Fibroblast of lung (primary cell): ENCODE data around the gene NDUFB5. TPM values are rescaled to one million over a fixed set of nuclear protein-coding genes. Genes with fewer than 3 reads are reported as not detected.

Experiments used
- DNase-seq, 2 donors: peaks; one replicate each; pipeline versions ENCODE4 v3.0.0 to v3.0.0-alpha.2; 2010; ENCODE audit warnings: low read depth in 2 of 2
- H2AFZ ChIP-seq: 2 replicates; pipeline ENCODE4 v1.5.1; 2012; ENCODE audit warnings: low read length, control low read depth, inconsistent platforms
- H3K27ac ChIP-seq: 2 replicates; pipeline ENCODE4 v1.5.1; 2011; ENCODE audit warnings: low read length, control low read depth; ENCODE audit not compliant: insufficient read depth
- H3K27me3 ChIP-seq: 2 replicates; pipeline ENCODE4 v1.5.1; 2011; ENCODE audit warnings: mild to moderate bottlenecking, low read length; ENCODE audit not compliant: control insufficient read depth, insufficient read depth
- H3K36me3 ChIP-seq: 2 replicates; pipeline ENCODE4 v1.5.1; 2011; ENCODE audit warnings: low read length; ENCODE audit not compliant: control insufficient read depth, insufficient read depth
- H3K4me1 ChIP-seq: 2 replicates; pipeline ENCODE4 v1.5.1; 2011; ENCODE audit warnings: low read length; ENCODE audit not compliant: control insufficient read depth, insufficient read depth; ENCODE audit errors: extremely low read depth
- H3K4me2 ChIP-seq: 2 replicates; pipeline ENCODE4 v1.5.1; 2011; ENCODE audit warnings: low read length, control low read depth; ENCODE audit not compliant: insufficient read depth; ENCODE audit errors: extremely low read depth
- H3K4me3 ChIP-seq, 4 experiments: fragments of 200-600 bp in 1 of 4; sonication (generic) in 1 of 4; replicated peaks in 1 of 4; 2 replicates each; pipeline ENCODE4 v1.5.1; 2011 to 2016; ENCODE audit warnings: low read length in 4 of 4, low read depth in 3 of 4, mild to moderate bottlenecking in 3 of 4, control low read depth in 2 of 4, inconsistent platforms in 1 of 4, mixed read lengths in 1 of 4; ENCODE audit not compliant: insufficient read depth in 1 of 4; ENCODE audit errors: control extremely low read depth in 1 of 4
- H3K79me2 ChIP-seq: 2 replicates; pipeline ENCODE4 v1.5.1; 2012; ENCODE audit warnings: mild to moderate bottlenecking, low read length, inconsistent platforms; ENCODE audit not compliant: control insufficient read depth, insufficient read depth
- H3K9ac ChIP-seq: 2 replicates; pipeline ENCODE4 v1.5.1; 2011; ENCODE audit warnings: mild to moderate bottlenecking, low read length, control low read depth; ENCODE audit not compliant: insufficient read depth
- H3K9me3 ChIP-seq: 2 replicates; pipeline ENCODE4 v1.5.1; 2012; ENCODE audit warnings: low read depth, low read length; ENCODE audit not compliant: control insufficient read depth, insufficient read depth
- H4K20me1 ChIP-seq: 2 replicates; pipeline ENCODE4 v1.5.1; 2011; ENCODE audit warnings: low read length; ENCODE audit not compliant: control insufficient read depth, insufficient read depth; ENCODE audit errors: extremely low read depth
- CTCF ChIP-seq, 2 donors: IDR thresholded peaks in 1 of 2; conservative IDR thresholded peaks in 1 of 2; 1 replicate in 1 of 2; 2 replicates in 1 of 2; pipeline ENCODE4 v1.5.1; 2011 to 2012; ENCODE audit warnings: low read length in 2 of 2, control low read depth in 1 of 2, inconsistent platforms in 1 of 2, low read depth in 1 of 2, mild to moderate bottlenecking in 1 of 2
- EZH2 ChIP-seq: IDR thresholded peaks from 2 replicates; pipeline ENCODE4 v1.5.1; 2012; ENCODE audit warnings: low read length, control low read depth, mild to moderate bottlenecking; ENCODE audit errors: missing control alignments
- polyA plus RNA-seq, 2 donors: library from polyadenylated mRNA; depleted of rRNA in 1 of 2; stranded (reverse) in 1 of 2; unstranded in 1 of 2; fragments of >200 nt; gene quantifications; 2 replicates each; pipeline ENCODE4 v1.2.1, GENCODE V29; 2011 to 2012; ENCODE audit warnings: missing spikeins in 1 of 2
- total RNA-seq: library from RNA; depleted of rRNA; stranded (reverse); fragments of >200 nt; gene quantifications from 2 replicates; pipeline ENCODE4 v1.2.1, GENCODE V29; 2014

NDUFB5 gene
- total and polyA plus RNA-seq, 2 donors (not counting 1 experiment from before 2014, with no cell fraction given), result 57.5 to 120 TPM

- no peaks in the 10 kb centered on the region for H3K36me3 ChIP-seq
- peak overlapping the region in 3 of 4 experiments; percentile 11 to 32 (median 24) for H3K4me3 ChIP-seq
- H3K9ac ChIP-seq, result no peak overlapping the region
- peak overlapping the region; percentile 79 for H3K4me2 ChIP-seq
- no peak for TF ChIP-seq EZH2
- no peak for TF ChIP-seq CTCF (conservative IDR thresholded peaks at IDR 0.05 in 1 of 2, IDR thresholded peaks at IDR 0.05 in 1 of 2; ENCODE audit: low read depth in 1 of 2, low read length in 2 of 2)
- DNase-seq, result peak in 1 of 2 donors; percentile 40
- peak overlapping the region; percentile 43 for H2AFZ ChIP-seq
- no peaks in the 10 kb centered on the region for H3K9me3 ChIP-seq
- peak overlapping the region; percentile 31 for H3K27ac ChIP-seq
- no peaks in the 10 kb centered on the region for H4K20me1 ChIP-seq
- no peaks in the 10 kb centered on the region for H3K27me3 ChIP-seq
- H3K4me1 ChIP-seq, result peaks cover 2% of the 10 kb centered on the region
- peaks cover 62% of the 10 kb centered on the region for H3K79me2 ChIP-seq
Measured at GRCh38 chr3:179670311-179670710, 65.7 kb downstream of the NDUFB5 start.

GRCh38 chr3:179671309-179671708 is 66.7 kb downstream of the NDUFB5 start:
- Histone ChIP-seq H3K4me3 (no peak overlapping the region), H3K27ac (peak overlapping the region; percentile 18), H3K9me3 (no peaks in the 10 kb centered on the region), H2AFZ (no peak overlapping the region), H3K4me1 (peaks cover 2% of the 10 kb centered on the region), H3K9ac (no peak overlapping the region), H3K36me3 (no peaks in the 10 kb centered on the region), H3K79me2 (peaks cover 57% of the 10 kb centered on the region), H3K27me3 (no peaks in the 10 kb centered on the region), H4K20me1 (no peaks in the 10 kb centered on the region), H3K4me2 (peak overlapping the region; percentile 23)
- TF ChIP-seq CTCF (conservative IDR thresholded peaks at IDR 0.05 in 1 of 2, IDR thresholded peaks at IDR 0.05 in 1 of 2; ENCODE audit: low read depth in 1 of 2, low read length in 2 of 2) (no peak), EZH2 (no peak)
- no peak for DNase-seq

DNA sequence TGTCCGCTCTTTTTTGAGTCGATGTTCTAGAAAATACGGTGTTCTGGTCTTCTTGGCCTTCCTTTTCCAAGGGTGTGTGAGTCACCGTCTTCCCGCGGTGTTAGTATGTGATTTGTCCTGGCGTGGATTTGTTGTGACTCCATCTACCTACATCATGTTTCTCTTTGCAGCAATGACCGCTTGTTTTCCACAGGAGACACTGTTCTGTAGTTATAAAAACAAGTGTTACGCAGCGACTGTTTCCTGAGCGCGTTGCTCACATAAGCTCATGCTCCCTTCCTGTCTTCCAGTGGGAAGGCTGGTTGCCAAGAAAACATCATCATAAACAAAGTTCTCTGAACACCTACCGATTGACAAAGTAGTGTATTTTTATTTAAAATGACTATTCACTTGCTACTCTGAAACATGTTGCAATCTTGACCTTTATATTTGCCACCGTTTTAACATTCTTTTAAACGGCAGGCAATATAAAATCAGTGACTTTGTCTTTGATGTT is 67.2 kb downstream of the NDUFB5 start:
- no peak overlapping the region for H3K9ac ChIP-seq
- no peaks in the 10 kb centered on the region for H3K27me3 ChIP-seq
- peak overlapping the region; percentile 18 for H3K27ac ChIP-seq
- no peaks in the 10 kb centered on the region for H4K20me1 ChIP-seq
- H3K79me2 ChIP-seq, result peaks cover 56% of the 10 kb centered on the region
- peak; percentile 32 to 56 for DNase-seq
- H2AFZ ChIP-seq, result no peak overlapping the region
- peak overlapping the region; percentile 23 for H3K4me2 ChIP-seq
- no peaks in the 10 kb centered on the region for H3K9me3 ChIP-seq
- H3K4me1 ChIP-seq, result no peaks in the 10 kb centered on the region
- H3K4me3 ChIP-seq, result no peak overlapping the region
- TF ChIP-seq CTCF (conservative IDR thresholded peaks at IDR 0.05 in 1 of 2, IDR thresholded peaks at IDR 0.05 in 1 of 2; ENCODE audit: low read depth in 1 of 2, low read length in 2 of 2), result no peak
- no peak for TF ChIP-seq EZH2
- no peaks in the 10 kb centered on the region for H3K36me3 ChIP-seq
